NCI-H2227 treated with DMSO at 0.1 percent for 48 hours (cell line): Measurements from ENCODE around the gene HIC1.
A peak's percentile ranks its signal among the peaks of the same experiment; 100 is the strongest.

Experiments
- DNase-seq: peaks from one replicate; lab custom pipeline; 2025; lab: John Stamatoyannopoulos, UW

Gene HIC1

GRCh38 chr17:2044263-2044894 lies 10.5 kb upstream of the HIC1 start:
- DNase-seq, result no peak

- no peak for DNase-seq
Observed at GRCh38 chr17:2047590-2047989, 7.3 kb upstream of the HIC1 start.

- no peak for DNase-seq
Observed at GRCh38 chr17:2048805-2049204, 6.1 kb upstream of the HIC1 start.

GRCh38 chr17:2049333-2050299 lies 5.3 kb upstream of the HIC1 start:
- peak; percentile 65 for DNase-seq

GRCh38 chr17:2050300-2051060 lies 4.4 kb upstream of the HIC1 start:
- DNase-seq, result peak; percentile 50

- DNase-seq, result no peak
Observed at GRCh38 chr17:2051061-2051932, 3.6 kb upstream of the HIC1 start.

GRCh38 chr17:2051933-2052559 lies 2.9 kb upstream of the HIC1 start:
- no peak for DNase-seq

GRCh38 chr17:2053380-2054261 lies 1.3 kb upstream of the HIC1 start:
- DNase-seq, result peak; percentile 19

- DNase-seq, result no peak
Observed at GRCh38 chr17:2054262-2054511, 716 bp upstream of the HIC1 start.

- DNase-seq, result no peak
Observed at GRCh38 chr17:2055292-2056205, 646 bp downstream of the HIC1 start.

GRCh38 chr17:2056206-2057174 lies 1.6 kb downstream of the HIC1 start:
- no peak for DNase-seq

GRCh38 chr17:2057175-2057759 lies 2.4 kb downstream of the HIC1 start:
- DNase-seq, result no peak

- no peak for DNase-seq
Observed at GRCh38 chr17:2057760-2058585, 3.1 kb downstream of the HIC1 start.

- DNase-seq, result no peak
Observed at GRCh38 chr17:2058586-2059546, 4.0 kb downstream of the HIC1 start.

- no peak for DNase-seq
Observed at GRCh38 chr17:2059547-2060384, 4.9 kb downstream of the HIC1 start.
